Measurements from ENCODE around the gene TMEM125.

Gene TMEM125

GRCh38 chr1:43246466-43247213 lies 23.1 kb upstream of the TMEM125 start:
- in situ Hi-C loops (cut with MboI; ENCODE audit: low sequenced_read_pairs): no loop called here

DNA sequence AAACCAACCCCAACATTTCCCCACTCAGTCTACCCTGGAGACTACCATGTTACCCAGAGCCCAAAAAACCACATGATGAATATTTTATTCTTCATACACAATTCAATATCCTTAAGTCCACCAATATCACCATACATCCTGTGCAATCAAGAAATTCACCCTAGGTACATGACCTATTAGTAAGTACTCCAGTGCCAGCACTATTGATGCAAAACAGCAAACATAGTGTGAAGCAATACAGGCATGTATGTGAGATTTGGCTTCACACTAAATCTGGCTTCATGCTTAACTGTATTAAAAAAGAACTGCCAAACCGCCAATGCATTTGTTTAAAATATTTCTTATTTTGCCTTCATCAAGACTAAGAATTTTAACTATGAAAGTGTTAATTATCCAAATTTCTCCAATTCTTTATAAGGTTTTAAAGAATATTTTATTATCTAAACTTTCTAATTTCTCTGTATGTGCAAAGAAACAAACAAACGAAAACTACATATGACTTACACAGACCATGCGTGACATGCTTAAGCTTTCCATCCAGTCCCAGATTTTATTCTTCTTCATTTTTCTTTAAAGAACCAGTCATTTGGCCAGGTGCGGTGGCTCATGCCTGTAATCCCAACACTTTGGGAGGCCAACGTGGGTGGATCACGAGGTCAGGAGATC lies 22.4 kb upstream of the TMEM125 start:
- in situ Hi-C loops (cut with MboI; ENCODE audit: low sequenced_read_pairs): no loop called here

DNA sequence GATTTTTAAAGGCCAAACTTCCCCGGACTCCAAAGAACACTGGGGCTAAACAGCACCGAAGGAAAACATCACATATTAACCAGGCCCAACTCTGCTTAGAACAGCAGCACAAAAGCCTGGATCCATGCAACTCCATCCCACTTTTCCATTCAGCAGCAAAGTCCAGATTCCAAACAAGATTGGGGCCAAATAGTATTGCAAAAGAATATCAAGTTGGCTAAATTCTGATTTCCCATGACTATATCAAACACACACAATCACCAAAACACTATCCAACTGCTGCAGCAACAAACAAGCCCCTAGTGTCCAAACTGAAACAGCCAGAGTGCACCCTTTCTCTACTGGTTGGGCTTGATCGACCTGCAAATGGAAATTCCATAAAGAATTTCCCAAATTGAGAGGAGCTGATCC lies 19.4 kb upstream of the TMEM125 start:
- in situ Hi-C loops (cut with MboI; ENCODE audit: low sequenced_read_pairs): no loop called here

DNA sequence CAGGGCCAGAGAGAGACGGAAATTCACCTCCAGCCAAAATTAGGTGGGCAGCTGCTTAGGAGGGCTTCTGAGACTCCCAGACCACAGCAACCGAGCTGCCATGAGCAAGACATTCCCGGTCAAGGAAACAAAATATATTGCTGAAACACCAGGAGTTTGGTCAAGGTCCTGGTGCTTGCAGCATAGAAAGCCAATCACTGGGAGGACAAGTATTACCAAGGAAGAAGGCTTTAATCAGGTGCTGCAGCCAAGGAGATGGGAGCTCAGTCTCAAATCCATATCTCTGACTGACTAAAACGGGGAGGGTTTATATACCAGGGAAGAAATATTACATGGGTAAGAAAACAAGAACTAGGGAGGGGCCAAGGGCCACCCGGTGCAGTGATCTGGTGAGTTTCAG lies 18.8 kb upstream of the TMEM125 start:
- in situ Hi-C loops (cut with MboI; ENCODE audit: low sequenced_read_pairs): no loop called here

DNA sequence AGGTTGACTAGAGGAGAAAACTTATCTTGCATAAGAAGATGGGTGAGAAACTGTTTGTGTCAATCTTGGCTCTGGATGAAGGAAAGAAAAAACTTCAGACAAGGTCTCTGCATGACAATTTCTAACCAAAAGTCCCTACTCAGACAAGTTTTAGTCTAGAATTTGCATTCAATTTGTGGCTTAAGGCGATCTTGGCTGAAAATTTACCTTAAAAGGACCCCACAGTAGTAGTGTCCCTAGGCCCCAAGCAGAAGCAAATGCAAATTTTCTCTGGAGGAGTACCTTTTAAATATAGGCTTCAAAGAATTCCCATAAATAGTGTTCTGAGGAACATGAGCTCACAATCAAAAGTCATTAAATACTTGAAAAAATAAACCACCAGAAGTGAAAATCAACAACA lies 17.6 kb upstream of the TMEM125 start:
- in situ Hi-C loops (cut with MboI; ENCODE audit: low sequenced_read_pairs): no loop called here

- in situ Hi-C loops (cut with MboI; ENCODE audit: low sequenced_read_pairs): no loop called here
Observed at GRCh38 chr1:43253173-43253572, 16.6 kb upstream of the TMEM125 start.

DNA sequence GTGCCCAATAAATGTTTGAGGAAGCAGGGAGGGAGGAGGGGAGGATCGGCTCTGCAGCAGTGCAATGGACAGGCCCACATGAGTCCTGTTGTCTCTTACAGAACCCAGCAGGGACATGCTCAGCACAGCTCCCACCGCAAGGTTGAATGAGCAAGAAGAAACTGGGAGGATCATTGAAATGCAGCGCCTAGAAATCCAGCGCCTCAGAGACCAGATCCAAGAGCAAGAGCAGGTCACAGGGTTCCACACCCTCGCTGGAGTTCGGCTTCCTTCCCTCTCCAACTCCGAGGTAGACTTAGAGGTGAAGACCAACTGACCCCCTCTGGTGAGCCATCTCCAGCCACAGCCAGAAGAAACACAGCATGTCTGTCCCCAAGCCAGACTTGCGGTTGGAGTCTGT lies 15.9 kb upstream of the TMEM125 start:
- in situ Hi-C loops (cut with MboI; ENCODE audit: low sequenced_read_pairs): no loop called here

DNA sequence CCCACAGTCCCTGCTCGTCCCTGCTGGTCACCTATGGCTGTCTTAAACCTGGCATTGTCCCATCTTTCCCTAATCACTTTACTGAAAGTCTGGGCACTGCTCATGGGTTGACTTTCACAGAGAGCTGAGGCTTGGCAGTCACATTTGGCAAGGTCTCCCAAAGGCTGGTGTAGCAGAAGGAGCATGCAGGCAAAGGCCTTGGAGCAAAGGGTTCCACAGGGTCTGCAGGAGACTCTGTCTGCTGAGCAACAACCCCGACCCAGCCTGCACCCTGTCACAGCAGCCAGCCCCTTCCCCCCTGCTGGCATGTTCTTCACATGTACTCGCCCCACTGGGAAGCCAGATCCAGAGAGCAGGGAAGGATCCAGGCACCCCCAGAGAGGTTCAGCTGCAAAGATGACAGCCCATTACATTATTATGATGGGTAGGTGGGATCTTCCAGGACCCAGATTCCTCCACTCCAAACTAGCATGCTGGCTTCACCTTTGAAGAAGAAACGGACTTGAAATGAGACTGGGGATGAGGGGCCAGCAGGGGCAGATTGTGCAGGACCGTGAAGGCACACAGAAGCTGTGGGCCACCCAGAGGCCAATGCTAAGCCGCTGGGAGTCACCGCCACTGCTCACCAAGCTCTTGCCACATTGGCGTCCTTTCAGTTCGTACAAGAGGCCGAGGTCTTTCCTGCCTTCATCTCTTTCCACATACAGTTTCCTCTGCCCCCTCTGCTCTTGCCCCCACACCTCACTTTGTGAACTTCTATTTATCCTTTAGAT lies 14.2 kb upstream of the TMEM125 start:
- in situ Hi-C loops (cut with MboI; ENCODE audit: low sequenced_read_pairs): no loop called here

DNA sequence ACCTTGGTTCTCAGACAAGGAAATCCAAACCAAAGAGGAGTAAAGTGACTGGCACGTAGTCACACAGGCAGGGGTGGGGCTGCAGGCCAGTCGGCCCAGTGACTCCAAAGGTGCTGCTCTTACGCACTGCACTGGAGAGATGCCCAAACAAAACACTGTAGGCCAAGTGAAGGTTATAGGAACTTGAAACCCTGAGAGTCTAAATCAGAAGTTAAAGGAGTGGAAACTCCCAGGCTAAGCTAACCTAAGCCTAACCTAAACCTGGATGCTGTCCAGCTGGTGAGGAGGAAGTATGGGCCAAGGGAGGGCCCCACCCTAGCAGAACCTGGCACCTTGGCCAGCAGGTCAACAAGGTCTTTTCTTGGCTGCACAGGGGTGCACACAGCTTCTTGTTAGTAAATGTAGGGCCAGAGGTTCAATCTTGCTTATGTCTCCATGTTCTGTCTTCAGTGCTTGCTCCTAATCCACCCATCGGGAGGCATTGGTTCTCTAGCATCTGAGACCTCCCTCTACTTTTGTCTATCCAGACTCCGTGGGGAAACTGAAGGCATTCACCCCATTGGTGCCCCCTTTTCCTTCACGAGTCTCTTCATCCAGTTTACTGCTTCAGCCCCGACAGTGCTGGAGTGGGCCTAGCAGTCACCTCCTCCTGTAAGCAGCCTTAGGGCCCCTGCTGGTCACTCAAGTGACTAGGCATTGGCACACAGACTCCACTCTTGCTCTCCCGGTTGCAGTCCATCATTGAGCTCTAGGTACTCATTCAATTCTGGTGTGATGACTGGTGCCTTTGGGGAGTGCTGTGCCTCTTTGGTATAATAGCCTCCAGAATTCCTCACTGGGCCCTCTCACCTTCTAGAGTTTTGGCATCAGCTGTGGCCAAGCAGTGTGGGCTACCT lies 12.9 kb upstream of the TMEM125 start:
- in situ Hi-C loops (cut with MboI; ENCODE audit: low sequenced_read_pairs): no loop called here

DNA sequence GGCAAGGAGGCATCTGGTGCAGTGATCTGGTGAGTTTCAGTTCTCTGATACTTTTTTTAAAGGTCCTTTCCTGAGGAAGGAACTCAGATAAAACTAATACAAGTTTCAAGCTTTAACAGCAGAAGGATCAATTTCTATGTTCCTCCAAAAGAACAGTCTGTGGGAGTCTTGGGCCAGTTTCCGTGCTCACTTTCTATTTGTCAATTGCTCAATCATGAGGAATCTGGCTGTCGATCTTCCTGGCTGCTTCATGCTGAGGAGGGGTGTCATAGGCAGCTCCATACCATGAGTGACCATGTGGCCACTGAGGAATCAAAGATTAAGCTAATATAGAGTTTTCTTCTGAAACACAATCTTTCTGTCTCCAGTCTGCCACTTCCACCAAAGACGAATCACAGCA lies 11.4 kb upstream of the TMEM125 start:
- in situ Hi-C loops (cut with MboI; ENCODE audit: low sequenced_read_pairs): no loop called here

GRCh38 chr1:43265431-43265830 lies 4.4 kb upstream of the TMEM125 start:
- in situ Hi-C loops (cut with MboI; ENCODE audit: low sequenced_read_pairs): no loop called here

GRCh38 chr1:43266881-43267280 lies 2.9 kb upstream of the TMEM125 start:
- in situ Hi-C loops (cut with MboI; ENCODE audit: low sequenced_read_pairs): no loop called here

- in situ Hi-C loops (cut with MboI; ENCODE audit: low sequenced_read_pairs): no loop called here
Observed at GRCh38 chr1:43267291-43267805, 2.4 kb upstream of the TMEM125 start.

- in situ Hi-C loops (cut with MboI; ENCODE audit: low sequenced_read_pairs): no loop called here
Observed at GRCh38 chr1:43267818-43268425, 1.9 kb upstream of the TMEM125 start.

DNA sequence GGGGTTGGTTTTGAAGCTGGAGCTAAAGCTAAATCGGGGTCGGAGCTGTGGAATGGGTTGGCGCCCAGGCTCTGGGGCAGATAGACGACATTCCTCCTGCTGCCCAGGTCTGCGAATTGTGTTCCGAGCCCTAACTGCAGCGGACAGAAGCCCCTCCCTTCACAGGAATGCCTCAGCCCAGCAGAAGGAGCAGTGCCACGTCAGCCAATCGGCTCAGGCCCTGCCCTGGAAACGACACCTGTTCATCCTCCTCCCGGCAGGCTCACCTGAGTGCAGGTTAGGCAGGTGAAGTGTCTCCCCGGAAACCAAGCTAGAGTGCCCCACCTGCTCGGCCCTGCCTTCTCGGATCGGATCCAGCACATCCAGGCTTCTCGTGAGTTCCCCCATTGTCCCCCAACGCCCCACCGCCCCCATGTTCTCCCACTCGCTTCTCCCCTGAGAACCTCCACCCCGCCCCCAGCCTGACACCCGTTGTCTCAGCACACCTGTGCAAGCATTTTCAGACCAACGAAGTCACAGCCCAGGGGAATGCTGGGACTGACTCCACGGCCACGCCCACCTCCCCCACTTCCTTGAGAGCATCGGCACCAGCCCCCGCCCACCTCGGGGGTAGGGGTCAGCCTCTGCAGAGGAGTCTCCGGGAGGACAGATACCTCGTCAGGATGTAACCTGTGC lies 775 bp downstream of the TMEM125 start:
- in situ Hi-C loops (cut with MboI; ENCODE audit: low sequenced_read_pairs): no loop called here

- in situ Hi-C loops (cut with MboI; ENCODE audit: low sequenced_read_pairs): no loop called here
Observed at GRCh38 chr1:43271186-43272118, 1.7 kb downstream of the TMEM125 start.

- in situ Hi-C loops (cut with MboI; ENCODE audit: low sequenced_read_pairs): no loop called here
Observed at GRCh38 chr1:43272161-43272560, 2.4 kb downstream of the TMEM125 start.

Data from HL-60/S4 treated with retinoic acid at 250 ng/mL for 4 days and 3 days (cell line).